GM12873 (cell line): ENCODE results near the gene RPTOR.

Experiments
- CTCF ChIP-seq: IDR thresholded peaks from 2 replicates; pipeline ENCODE4 v1.5.1; 2012; ENCODE audit warnings: low read depth, mild to moderate bottlenecking, moderate library complexity, low read length, control low read depth; ENCODE audit not compliant: insufficient read depth; ENCODE audit errors: missing control alignments

Gene RPTOR

GRCh38 chr17:80846932-80847331, 302.3 kb downstream of the RPTOR start:
- TF ChIP-seq CTCF, result no peak

- no peak for TF ChIP-seq CTCF
These were observed 303.0 kb downstream of the RPTOR start for GRCh38 chr17:80847496-80848230.

GRCh38 chr17:80848449-80849102, 303.9 kb downstream of the RPTOR start:
- TF ChIP-seq CTCF, result no peak

- TF ChIP-seq CTCF, result no peak
These were observed 304.5 kb downstream of the RPTOR start for GRCh38 chr17:80849119-80849518.

GRCh38 chr17:80850109-80850508, 305.5 kb downstream of the RPTOR start:
- no peak for TF ChIP-seq CTCF

DNA sequence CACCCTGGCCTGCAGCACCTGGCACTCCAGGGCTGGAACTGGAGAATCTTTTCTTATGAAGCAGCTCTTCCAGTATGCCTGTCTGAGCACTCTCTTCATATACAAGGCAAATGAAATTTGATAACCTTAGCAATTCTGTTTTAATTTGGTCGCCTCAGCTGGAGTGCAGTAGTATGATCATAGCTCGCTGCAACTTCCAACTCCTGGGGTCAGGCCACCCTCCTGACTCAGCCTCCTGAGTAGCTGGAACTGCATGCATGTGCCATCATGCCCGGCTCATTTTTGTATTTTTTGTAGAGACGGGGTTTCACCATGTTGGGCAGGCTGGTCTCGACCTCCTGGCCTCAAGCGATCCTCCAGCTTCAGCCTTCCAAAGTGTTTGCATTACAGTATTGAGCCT, 306.2 kb downstream of the RPTOR start:
- no peak for TF ChIP-seq CTCF

DNA sequence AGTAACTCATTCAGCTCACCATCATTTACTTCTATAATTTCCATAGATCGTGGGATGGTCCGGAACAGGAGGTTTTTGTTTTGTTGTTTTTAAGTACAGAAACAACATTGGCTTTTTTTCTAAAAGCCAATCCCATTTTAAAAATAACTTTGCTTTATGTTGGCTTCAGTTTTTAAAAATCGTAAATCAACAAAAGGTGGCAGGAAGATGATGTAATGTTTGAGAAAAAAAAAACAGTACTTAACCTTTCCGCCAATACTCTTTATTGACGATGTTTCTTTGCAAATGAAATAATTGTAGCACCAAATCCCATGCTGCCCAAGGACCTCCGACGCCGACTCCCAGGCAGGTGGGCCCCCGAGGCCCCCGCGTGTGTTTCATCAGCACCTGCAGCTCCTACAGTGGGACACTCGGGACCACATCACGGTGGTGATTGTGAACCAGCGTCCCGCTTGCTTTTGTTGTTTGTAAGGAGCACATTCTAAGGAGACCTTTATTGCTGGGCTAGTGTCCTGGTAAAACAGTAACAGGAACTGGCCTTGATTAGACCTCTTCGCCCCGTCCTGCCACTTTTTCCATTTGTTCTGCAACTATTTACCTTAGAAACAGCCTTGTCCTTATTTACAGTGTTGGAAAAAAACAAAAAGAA, 306.8 kb downstream of the RPTOR start:
- no peak for TF ChIP-seq CTCF
